Esophagus squamous epithelium (tissue), 4 donors: ENCODE results near the gene NR3C2.

Experiments used
- CTCF ChIP-seq, 6 experiments: fragments of 450-650 bp in 4 of 6; fragments of 200-600 bp in 2 of 6; sonication (generic) in 2 of 6; IDR thresholded peaks; one replicate each; pipeline ENCODE4 v1.5.1; 2016 to 2019; ENCODE audit warnings: antibody characterized with exemption in 6 of 6, mild to moderate bottlenecking in 4 of 6, moderate library complexity in 4 of 6
- POLR2A ChIP-seq, 4 donors: fragments of 450-650 bp; IDR thresholded peaks; one replicate each; pipeline ENCODE4 v1.6.1; 2017; ENCODE audit warnings: antibody characterized with exemption in 4 of 4, mild to moderate bottlenecking in 4 of 4, moderate library complexity in 3 of 4

- TF ChIP-seq CTCF (IDR thresholded peaks at IDR 0.05): no peak
- TF ChIP-seq POLR2A (IDR thresholded peaks at IDR 0.05): no peak
Measured at GRCh38 chr4:148081745-148082144, 360.5 kb downstream of the NR3C2 start.
